Measurements from ENCODE around the gene PNPLA7.
A peak's percentile ranks its signal among the peaks of the same experiment; 100 is the strongest.

PNPLA7 gene

GRCh38 chr9:137504432-137504777, 45.8 kb downstream of the PNPLA7 start:
- Mint-ChIP-seq H3K27me3 (ENCODE audit: low read depth) (no peaks in the 10 kb centered on the region), H3K4me3 (no peak overlapping the region), H3K36me3 (ENCODE audit: low read depth) (peaks cover 7% of the 10 kb centered on the region), H3K27ac (no peak overlapping the region), H3K9me3 (peaks cover 4% of the 10 kb centered on the region), H3K4me1 (ENCODE audit: low read depth) (no peaks in the 10 kb centered on the region)

- Mint-ChIP-seq H3K36me3 (ENCODE audit: low read depth) (peaks cover 7% of the 10 kb centered on the region), H3K9me3 (peaks cover 4% of the 10 kb centered on the region), H3K4me1 (ENCODE audit: low read depth) (no peaks in the 10 kb centered on the region), H3K4me3 (no peak overlapping the region), H3K27me3 (ENCODE audit: low read depth) (no peaks in the 10 kb centered on the region), H3K27ac (peak overlapping the region; percentile 47)
Observed at GRCh38 chr9:137502008-137502911, 47.9 kb downstream of the PNPLA7 start.

GRCh38 chr9:137501457-137501856, 48.7 kb downstream of the PNPLA7 start:
- Mint-ChIP-seq H3K9me3 (peaks cover 4% of the 10 kb centered on the region), H3K4me1 (ENCODE audit: low read depth) (no peaks in the 10 kb centered on the region), H3K27me3 (ENCODE audit: low read depth) (no peaks in the 10 kb centered on the region), H3K36me3 (ENCODE audit: low read depth) (peaks cover 7% of the 10 kb centered on the region), H3K4me3 (no peak overlapping the region), H3K27ac (peak overlapping the region; percentile 15)

- no peak overlapping the region for H3K27ac Mint-ChIP-seq
- H3K4me1 Mint-ChIP-seq (ENCODE audit: low read depth) = no peaks in the 10 kb centered on the region
- no peak overlapping the region for H3K4me3 Mint-ChIP-seq
- peaks cover 7% of the 10 kb centered on the region for H3K36me3 Mint-ChIP-seq (ENCODE audit: low read depth)
- H3K9me3 Mint-ChIP-seq = peaks cover 4% of the 10 kb centered on the region
- no peaks in the 10 kb centered on the region for H3K27me3 Mint-ChIP-seq (ENCODE audit: low read depth)
Observed at GRCh38 chr9:137500666-137501397, 49.4 kb downstream of the PNPLA7 start.

- Mint-ChIP-seq H3K9me3 (peaks cover 4% of the 10 kb centered on the region), H3K4me1 (ENCODE audit: low read depth) (no peaks in the 10 kb centered on the region), H3K36me3 (ENCODE audit: low read depth) (peaks cover 7% of the 10 kb centered on the region), H3K4me3 (no peak overlapping the region), H3K27ac (no peak overlapping the region), H3K27me3 (ENCODE audit: low read depth) (no peaks in the 10 kb centered on the region)
Observed at GRCh38 chr9:137499858-137500661, 50.1 kb downstream of the PNPLA7 start.

GRCh38 chr9:137499416-137499815, 50.8 kb downstream of the PNPLA7 start:
- Mint-ChIP-seq H3K4me1 (ENCODE audit: low read depth) (no peaks in the 10 kb centered on the region), H3K9me3 (peaks cover 4% of the 10 kb centered on the region), H3K27me3 (ENCODE audit: low read depth) (no peaks in the 10 kb centered on the region), H3K4me3 (no peak overlapping the region), H3K36me3 (ENCODE audit: low read depth) (peaks cover 7% of the 10 kb centered on the region), H3K27ac (no peak overlapping the region)

- peaks cover 4% of the 10 kb centered on the region for H3K4me1 Mint-ChIP-seq (ENCODE audit: low read depth)
- H3K36me3 Mint-ChIP-seq (ENCODE audit: low read depth) = peaks cover 7% of the 10 kb centered on the region
- H3K27ac Mint-ChIP-seq = no peak overlapping the region
- no peak overlapping the region for H3K4me3 Mint-ChIP-seq
- H3K9me3 Mint-ChIP-seq = peaks cover 4% of the 10 kb centered on the region
- no peaks in the 10 kb centered on the region for H3K27me3 Mint-ChIP-seq (ENCODE audit: low read depth)
Observed at GRCh38 chr9:137498720-137499150, 51.5 kb downstream of the PNPLA7 start.

- Mint-ChIP-seq H3K4me3 (no peak overlapping the region), H3K9me3 (peaks cover 4% of the 10 kb centered on the region), H3K27me3 (ENCODE audit: low read depth) (no peaks in the 10 kb centered on the region), H3K36me3 (ENCODE audit: low read depth) (peaks cover 7% of the 10 kb centered on the region), H3K27ac (no peak overlapping the region), H3K4me1 (ENCODE audit: low read depth) (peaks cover 4% of the 10 kb centered on the region)
Observed at GRCh38 chr9:137497921-137498719, 52.1 kb downstream of the PNPLA7 start.

GRCh38 chr9:137496601-137497375, 53.4 kb downstream of the PNPLA7 start:
- H3K4me3 Mint-ChIP-seq = no peak overlapping the region
- H3K27me3 Mint-ChIP-seq (ENCODE audit: low read depth) = no peaks in the 10 kb centered on the region
- peaks cover 4% of the 10 kb centered on the region for H3K4me1 Mint-ChIP-seq (ENCODE audit: low read depth)
- peaks cover 2% of the 10 kb centered on the region for H3K36me3 Mint-ChIP-seq (ENCODE audit: low read depth)
- no peak overlapping the region for H3K27ac Mint-ChIP-seq
- H3K9me3 Mint-ChIP-seq = no peaks in the 10 kb centered on the region

GRCh38 chr9:137494550-137495351, 55.5 kb downstream of the PNPLA7 start:
- Mint-ChIP-seq H3K27ac (no peak overlapping the region), H3K4me1 (ENCODE audit: low read depth) (peaks cover 9% of the 10 kb centered on the region), H3K4me3 (no peak overlapping the region), H3K27me3 (ENCODE audit: low read depth) (no peaks in the 10 kb centered on the region), H3K36me3 (ENCODE audit: low read depth) (no peaks in the 10 kb centered on the region), H3K9me3 (no peaks in the 10 kb centered on the region)

GRCh38 chr9:137494104-137494544, 56.1 kb downstream of the PNPLA7 start:
- H3K27me3 Mint-ChIP-seq (ENCODE audit: low read depth) = no peaks in the 10 kb centered on the region
- H3K4me1 Mint-ChIP-seq (ENCODE audit: low read depth) = peaks cover 9% of the 10 kb centered on the region
- H3K9me3 Mint-ChIP-seq = no peaks in the 10 kb centered on the region
- peak overlapping the region; percentile 38 for H3K27ac Mint-ChIP-seq
- no peaks in the 10 kb centered on the region for H3K36me3 Mint-ChIP-seq (ENCODE audit: low read depth)
- no peak overlapping the region for H3K4me3 Mint-ChIP-seq

GRCh38 chr9:137493364-137494103, 56.7 kb downstream of the PNPLA7 start:
- H3K27me3 Mint-ChIP-seq (ENCODE audit: low read depth) = no peaks in the 10 kb centered on the region
- H3K4me3 Mint-ChIP-seq = no peak overlapping the region
- peaks cover 9% of the 10 kb centered on the region for H3K4me1 Mint-ChIP-seq (ENCODE audit: low read depth)
- no peaks in the 10 kb centered on the region for H3K36me3 Mint-ChIP-seq (ENCODE audit: low read depth)
- no peak overlapping the region for H3K27ac Mint-ChIP-seq
- H3K9me3 Mint-ChIP-seq = no peaks in the 10 kb centered on the region
